Measurements from ENCODE around the gene FAM83C. TPM values are rescaled to one million over a fixed set of nuclear protein-coding genes. Genes with fewer than 3 reads are reported as not detected.

Gene FAM83C
- total RNA-seq, 1 donor from 2014 or later, result not detected

- no peak overlapping the region for H3K9ac ChIP-seq
- H3K27ac ChIP-seq, result no peak overlapping the region
- no peaks in the 10 kb centered on the region for H4K20me1 ChIP-seq (ENCODE audit: low read depth)
- DNase-seq (ENCODE audit: low spot score), result no peak
- H3K36me3 Mint-ChIP-seq, result peaks cover 4% of the 10 kb centered on the region
- H3F3A ChIP-seq (ENCODE audit: low read depth), result no peaks in the 10 kb centered on the region
- peaks cover 3% of the 10 kb centered on the region for H3K27me3 Mint-ChIP-seq (ENCODE audit: insufficient read depth, low read depth)
- no peaks in the 10 kb centered on the region for H3K27me3 ChIP-seq
- H3K79me2 ChIP-seq (ENCODE audit: low read depth), result no peaks in the 10 kb centered on the region
- no peaks in the 10 kb centered on the region for H3K36me3 ChIP-seq
- H3K4me2 ChIP-seq, result no peak overlapping the region
- H3K9me3 ChIP-seq (ENCODE audit: low read depth), result no peaks in the 10 kb centered on the region
- no peaks in the 10 kb centered on the region for H3K4me1 ChIP-seq
- no peaks in the 10 kb centered on the region for H3K4me1 Mint-ChIP-seq
- H3K4me3 ChIP-seq, result no peak overlapping the region
- H3K9me3 Mint-ChIP-seq, result no peaks in the 10 kb centered on the region
- no peak overlapping the region for H3K4me3 Mint-ChIP-seq
- no peak for TF ChIP-seq EZH2phosphoT487 (IDR thresholded peaks at IDR 0.05)
- no peak for TF ChIP-seq EZH2 (IDR thresholded peaks at IDR 0.05)
- TF ChIP-seq CTCF (IDR thresholded peaks at IDR 0.05), result no peak
- H3K27ac Mint-ChIP-seq, result peak overlapping the region; percentile 85
- H2AFZ ChIP-seq (replicated peaks), result no peak overlapping the region
Observed at GRCh38 chr20:35299780-35300179, 7.6 kb upstream of the FAM83C start.

- no peaks in the 10 kb centered on the region for H3K4me1 Mint-ChIP-seq
- H3K27ac ChIP-seq, result no peak overlapping the region
- H3K9me3 ChIP-seq (ENCODE audit: low read depth), result no peaks in the 10 kb centered on the region
- H3K4me2 ChIP-seq, result no peak overlapping the region
- no peak overlapping the region for H2AFZ ChIP-seq (replicated peaks)
- H3K27me3 Mint-ChIP-seq (ENCODE audit: insufficient read depth, low read depth), result peaks cover 3% of the 10 kb centered on the region
- no peak overlapping the region for H3K9ac ChIP-seq
- no peaks in the 10 kb centered on the region for H3K4me1 ChIP-seq
- H4K20me1 ChIP-seq (ENCODE audit: low read depth), result no peaks in the 10 kb centered on the region
- peak overlapping the region; percentile 46 for H3K4me3 Mint-ChIP-seq
- H3K27me3 ChIP-seq, result no peaks in the 10 kb centered on the region
- TF ChIP-seq CTCF (IDR thresholded peaks at IDR 0.05), result no peak
- no peak for TF ChIP-seq EZH2phosphoT487 (IDR thresholded peaks at IDR 0.05)
- TF ChIP-seq EZH2 (IDR thresholded peaks at IDR 0.05), result no peak
- H3K79me2 ChIP-seq (ENCODE audit: low read depth), result no peaks in the 10 kb centered on the region
- H3K27ac Mint-ChIP-seq, result no peak overlapping the region
- no peaks in the 10 kb centered on the region for H3K9me3 Mint-ChIP-seq
- no peaks in the 10 kb centered on the region for H3K36me3 ChIP-seq
- DNase-seq (ENCODE audit: low spot score), result no peak
- H3F3A ChIP-seq (ENCODE audit: low read depth), result no peaks in the 10 kb centered on the region
- peaks cover 4% of the 10 kb centered on the region for H3K36me3 Mint-ChIP-seq
- no peak overlapping the region for H3K4me3 ChIP-seq
Observed at GRCh38 chr20:35298264-35298663, 6.0 kb upstream of the FAM83C start.

- Histone ChIP-seq H3K27me3 (no peaks in the 10 kb centered on the region), H3K36me3 (no peaks in the 10 kb centered on the region), H3K79me2 (ENCODE audit: low read depth) (no peaks in the 10 kb centered on the region), H3K9ac (no peak overlapping the region), H3F3A (ENCODE audit: low read depth) (no peaks in the 10 kb centered on the region), H3K9me3 (ENCODE audit: low read depth) (no peaks in the 10 kb centered on the region), H2AFZ (replicated peaks) (no peak overlapping the region), H3K4me3 (no peak overlapping the region), H3K4me2 (no peak overlapping the region), H3K4me1 (no peaks in the 10 kb centered on the region), H4K20me1 (ENCODE audit: low read depth) (no peaks in the 10 kb centered on the region), H3K27ac (no peak overlapping the region)
- Mint-ChIP-seq H3K36me3 (peaks cover 4% of the 10 kb centered on the region), H3K9me3 (no peaks in the 10 kb centered on the region), H3K27me3 (ENCODE audit: insufficient read depth, low read depth) (peaks cover 4% of the 10 kb centered on the region), H3K27ac (no peak overlapping the region), H3K4me1 (no peaks in the 10 kb centered on the region), H3K4me3 (no peak overlapping the region)
- TF ChIP-seq CTCF (IDR thresholded peaks at IDR 0.05) (no peak), EZH2phosphoT487 (IDR thresholded peaks at IDR 0.05) (no peak), EZH2 (IDR thresholded peaks at IDR 0.05) (no peak)
- no peak for DNase-seq (ENCODE audit: low spot score)
Observed at GRCh38 chr20:35297740-35298139, 5.5 kb upstream of the FAM83C start.
